ENCODE data around the gene MCTP1.

DNA sequence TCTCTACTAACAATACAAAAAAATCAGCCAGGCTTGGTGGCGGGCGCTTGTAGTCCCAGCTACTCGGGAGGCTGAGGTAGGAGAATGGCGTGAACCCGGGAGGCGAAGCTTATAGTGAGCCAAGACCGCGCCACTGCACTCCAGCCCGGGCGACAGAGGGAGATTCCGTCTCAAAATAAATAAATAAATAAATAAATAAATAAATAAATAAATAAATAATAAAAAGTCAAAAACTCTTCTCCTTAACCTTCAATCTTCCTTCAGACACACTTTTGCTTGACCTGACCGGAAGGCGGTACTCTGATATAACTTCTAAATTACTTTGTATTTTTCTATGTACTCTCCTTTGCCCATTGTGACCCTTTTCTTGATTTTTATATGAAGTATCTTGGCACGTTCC is 364.3 kb downstream of the MCTP1 start:
- TF ChIP-seq POLR2AphosphoS5 (IDR thresholded peaks at IDR 0.05; ENCODE audit: low read depth, low read length) (no peak), POLR2A (IDR thresholded peaks at IDR 0.05; ENCODE audit: low read depth, low read length) (no peak), TAF1 (IDR thresholded peaks at IDR 0.05; ENCODE audit: borderline replicate concordance, low read depth, low read length) (no peak)
